CD4-positive, alpha-beta T cell (primary cell): Measurements from ENCODE around the gene CDC6. TPM values are rescaled to one million over a fixed set of nuclear protein-coding genes. Genes with fewer than 3 reads are reported as not detected.

Source experiments
- ATAC-seq: fragments of 200-7000 bp; cut with Tn5 transposase; one replicate; pipeline ENCODE4 v1.10.0; 2022; ENCODE audit warnings: mild to moderate bottlenecking; ENCODE audit not compliant: poor library complexity
- CTCF ChIA-PET: fragments of 350-600 bp; sonication (Branson Sonifier 250); formaldehyde crosslinking; loops from one replicate; lab custom pipeline; 2021; ENCODE audit warnings: antibody characterized with exemption, inconsistent platforms; lab: Charles Lee
- POLR2A ChIA-PET: fragments of 350-600 bp; sonication (Branson Sonifier 250); formaldehyde crosslinking; loops from one replicate; lab custom pipeline; 2021; ENCODE audit warnings: antibody characterized with exemption, inconsistent platforms; lab: Charles Lee
- DNase-seq, 14 experiments: peaks; one replicate each; pipeline ENCODE4 v3.0.0-alpha.2; 2013 to 2020; ENCODE audit warnings: mixed read lengths in 2 of 14
- H3K27ac ChIP-seq, 2 donors: one replicate each; pipeline versions ENCODE4 v1.5.1 to v1.7.0; 2013; ENCODE audit warnings: low read length in 2 of 2, low read depth in 1 of 2, mild to moderate bottlenecking in 1 of 2
- H3K27me3 ChIP-seq, 2 experiments: 1 replicate in 1 of 2; 2 replicates in 1 of 2; pipeline versions ENCODE4 v1.6.1 to v1.7.0; 2013; ENCODE audit warnings: low read length in 2 of 2, control low read depth in 1 of 2, mild to moderate bottlenecking in 1 of 2, moderate library complexity in 1 of 2; ENCODE audit not compliant: insufficient read depth in 2 of 2, control insufficient read depth in 1 of 2
- H3K36me3 ChIP-seq: one replicate; pipeline ENCODE4 v1.6.1; 2013; ENCODE audit warnings: low read length, control low read depth; ENCODE audit not compliant: insufficient read depth
- H3K4me1 ChIP-seq: one replicate; pipeline ENCODE4 v1.6.1; 2013; ENCODE audit warnings: low read length, control low read depth; ENCODE audit not compliant: insufficient read depth
- H3K4me3 ChIP-seq: one replicate; pipeline ENCODE4 v1.5.1; 2013; ENCODE audit warnings: mild to moderate bottlenecking, low read length, moderate library complexity
- H3K9me3 ChIP-seq, 2 experiments: 1 replicate in 1 of 2; 2 replicates in 1 of 2; pipeline versions ENCODE4 v1.6.1 to v1.7.0; 2013; ENCODE audit warnings: low read length in 2 of 2, mild to moderate bottlenecking in 2 of 2, control low read depth in 1 of 2, moderate library complexity in 1 of 2; ENCODE audit not compliant: control insufficient read depth in 1 of 2, insufficient read depth in 1 of 2
- H3K27ac Mint-ChIP-seq: one replicate; pipeline ENCODE4 v1.8.0; 2020; ENCODE audit warnings: mixed read lengths
- H3K27me3 Mint-ChIP-seq: one replicate; pipeline ENCODE4 v1.8.0; 2021; ENCODE audit warnings: mixed read lengths
- H3K36me3 Mint-ChIP-seq: one replicate; pipeline ENCODE4 v1.8.0; 2021; ENCODE audit warnings: low read depth, mixed read lengths
- H3K4me1 Mint-ChIP-seq: one replicate; pipeline ENCODE4 v1.8.0; 2021; ENCODE audit warnings: low read depth, mixed read lengths
- H3K4me3 Mint-ChIP-seq: one replicate; pipeline ENCODE4 v1.8.0; 2020; ENCODE audit warnings: mild to moderate bottlenecking, mixed read lengths
- H3K9me3 Mint-ChIP-seq: one replicate; pipeline ENCODE4 v1.8.0; 2020; ENCODE audit warnings: mixed read lengths
- intact Hi-C, 2 experiments: fragments of 100-400 bp; cut with DNase I in 1 of 2; cut with micrococcal nuclease in 1 of 2; formaldehyde crosslinking; loops; one replicate each; pipeline versions ENCODE4 v1.15.1 to v1.9.0; 2023 to 2025; cut with DNase I, micrococcal nuclease
- total RNA-seq, 174 experiments: library from RNA in 2 of 174; stranded (reverse) in 2 of 174; gene quantifications; one replicate each; pipeline ENCODE4 v1.2.3 and lab custom pipeline; 2021 to 2026
- TF ChIP-seq, protein P1 (sequence below): fragments of 200-600 bp; IDR thresholded peaks from one replicate; pipeline ENCODE4 v1.8.0; 2022; ENCODE audit warnings: antibody characterized with exemption, mild to moderate bottlenecking

The CDC6 gene
- total RNA-seq, 2 experiments from 2014 or later = 1.0 to 1.8 TPM

DNA sequence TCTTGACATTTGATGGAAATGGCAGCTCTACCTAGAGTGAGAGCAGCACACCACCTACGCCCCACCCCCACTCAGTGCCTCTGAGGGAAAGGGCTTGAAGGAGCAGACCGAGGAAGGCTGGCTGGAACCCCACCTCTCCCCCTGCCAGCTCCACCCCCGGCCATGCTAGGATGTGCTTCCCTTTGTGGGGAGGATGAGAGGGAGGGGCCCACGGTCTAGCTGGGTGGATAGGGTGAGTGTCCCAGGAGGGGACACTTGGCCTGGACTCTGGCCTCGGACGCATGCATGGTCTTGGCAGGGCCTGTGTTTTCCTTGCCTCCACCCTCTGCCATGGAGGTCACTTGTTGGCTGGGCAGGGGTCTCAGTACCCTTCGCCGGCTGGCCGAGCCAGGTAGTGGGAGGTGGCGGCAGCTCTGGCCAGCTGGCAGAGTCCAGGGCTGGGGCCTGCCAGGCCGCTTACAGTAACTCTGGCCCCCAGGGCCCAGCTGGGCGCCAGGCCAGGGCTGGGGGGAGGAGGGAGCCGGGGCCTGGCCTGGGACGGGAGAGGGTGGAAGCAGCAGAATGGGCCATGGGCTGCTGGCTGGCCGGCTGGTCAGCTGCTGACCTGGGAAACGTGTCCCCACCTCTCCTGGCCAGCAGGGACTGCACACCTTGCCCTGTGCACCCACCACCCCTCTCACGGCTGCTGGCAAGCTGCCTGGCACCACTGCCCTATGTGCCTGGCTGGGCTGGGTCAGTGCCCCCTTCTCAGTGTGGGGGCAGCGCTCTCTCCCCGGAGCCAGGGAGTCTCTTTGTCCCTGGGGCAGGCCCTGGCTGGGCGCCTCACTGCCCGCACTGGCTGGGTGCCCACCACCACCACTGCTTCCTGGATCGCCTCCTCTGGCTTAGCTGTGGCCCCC is 44.3 kb downstream of the CDC6 start:
- no peaks in the 10 kb centered on the region for H3K9me3 Mint-ChIP-seq
- DNase-seq = peak in 1 of 14 experiments; percentile 32
- H3K9me3 ChIP-seq = no peaks in the 10 kb centered on the region
- peaks cover 88% of the 10 kb centered on the region for H3K4me1 ChIP-seq
- ChIA-PET CTCF (interaction anchor here (1.0 kb wide), 1 partner anchor 9 kb away, joined by 3 read pairs; no protein-coding TSS in a partner anchor), POLR2A (interaction anchor here (1.5 to 2.8 kb wide), 3 partner anchors 9 to 12 kb away, joined by 12 to 16 read pairs (median 13); no protein-coding TSS in a partner anchor)
- H3K27ac Mint-ChIP-seq = peak overlapping the region; percentile 93
- peaks cover 33% of the 10 kb centered on the region for H3K36me3 ChIP-seq
- H3K4me1 Mint-ChIP-seq = peaks cover 79% of the 10 kb centered on the region
- no peak overlapping the region for H3K4me3 ChIP-seq
- H3K27me3 Mint-ChIP-seq = no peaks in the 10 kb centered on the region
- peaks cover 46% of the 10 kb centered on the region for H3K36me3 Mint-ChIP-seq
- intact Hi-C loops = no loop called here
- peak overlapping the region in 1 of 2 donors; percentile 15 for H3K27ac ChIP-seq
- ATAC-seq = no peak
- TF ChIP-seq, protein P1, sequence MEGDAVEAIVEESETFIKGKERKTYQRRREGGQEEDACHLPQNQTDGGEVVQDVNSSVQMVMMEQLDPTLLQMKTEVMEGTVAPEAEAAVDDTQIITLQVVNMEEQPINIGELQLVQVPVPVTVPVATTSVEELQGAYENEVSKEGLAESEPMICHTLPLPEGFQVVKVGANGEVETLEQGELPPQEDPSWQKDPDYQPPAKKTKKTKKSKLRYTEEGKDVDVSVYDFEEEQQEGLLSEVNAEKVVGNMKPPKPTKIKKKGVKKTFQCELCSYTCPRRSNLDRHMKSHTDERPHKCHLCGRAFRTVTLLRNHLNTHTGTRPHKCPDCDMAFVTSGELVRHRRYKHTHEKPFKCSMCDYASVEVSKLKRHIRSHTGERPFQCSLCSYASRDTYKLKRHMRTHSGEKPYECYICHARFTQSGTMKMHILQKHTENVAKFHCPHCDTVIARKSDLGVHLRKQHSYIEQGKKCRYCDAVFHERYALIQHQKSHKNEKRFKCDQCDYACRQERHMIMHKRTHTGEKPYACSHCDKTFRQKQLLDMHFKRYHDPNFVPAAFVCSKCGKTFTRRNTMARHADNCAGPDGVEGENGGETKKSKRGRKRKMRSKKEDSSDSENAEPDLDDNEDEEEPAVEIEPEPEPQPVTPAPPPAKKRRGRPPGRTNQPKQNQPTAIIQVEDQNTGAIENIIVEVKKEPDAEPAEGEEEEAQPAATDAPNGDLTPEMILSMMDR = no peak
- peak overlapping the region; percentile 51 for H3K4me3 Mint-ChIP-seq
- no peaks in the 10 kb centered on the region for H3K27me3 ChIP-seq

DNA sequence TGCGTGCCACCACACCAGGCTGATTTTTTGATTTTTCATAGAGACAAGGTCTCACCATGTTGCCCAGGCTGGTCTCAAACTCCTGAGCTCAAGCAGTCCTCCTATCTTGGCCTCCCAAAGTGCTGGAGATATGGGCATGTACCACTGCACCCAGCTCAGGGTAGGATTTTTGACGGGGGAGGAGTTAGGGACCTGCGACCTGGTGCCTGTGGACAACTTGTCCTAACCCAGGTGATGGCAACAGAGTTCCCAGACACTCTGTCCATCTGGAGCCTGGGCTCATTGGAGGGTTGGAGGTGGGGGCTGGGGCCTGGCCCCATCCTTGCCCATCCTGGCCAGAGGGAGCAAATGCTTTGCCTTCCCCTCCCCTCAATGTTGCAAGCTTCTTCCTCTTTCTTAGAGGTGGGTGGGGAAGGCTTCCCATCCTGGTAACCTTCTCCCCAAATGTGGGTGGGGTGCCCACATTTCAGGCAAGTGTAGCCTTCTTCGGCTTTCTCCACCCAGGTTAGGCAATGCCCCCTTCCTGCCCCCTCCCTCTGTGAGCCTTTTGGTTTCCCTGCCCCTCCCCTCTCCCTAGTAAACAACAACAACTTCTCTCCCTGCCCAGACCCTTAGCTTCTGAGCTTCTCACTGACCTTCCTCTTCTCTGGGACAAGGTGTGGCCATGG is 46.2 kb downstream of the CDC6 start:
- H3K27ac Mint-ChIP-seq = peak overlapping the region; percentile 85
- H3K9me3 Mint-ChIP-seq = no peaks in the 10 kb centered on the region
- no peaks in the 10 kb centered on the region for H3K27me3 Mint-ChIP-seq
- peaks cover 89% of the 10 kb centered on the region for H3K4me1 ChIP-seq
- no peaks in the 10 kb centered on the region for H3K9me3 ChIP-seq
- intact Hi-C loops = no loop called here
- H3K4me3 ChIP-seq = no peak overlapping the region
- ChIA-PET POLR2A (interaction anchor here (1.1 to 3.0 kb wide), 2 partner anchors 12 to 14 kb away, joined by 3 to 18 read pairs; no protein-coding TSS in a partner anchor), CTCF (interaction anchor here (0.9 to 1.0 kb wide), 2 partner anchors 16 to 20 kb away, joined by 3 read pairs; no protein-coding TSS in a partner anchor)
- H3K27me3 ChIP-seq = no peaks in the 10 kb centered on the region
- TF ChIP-seq, protein P1 = no peak
- ATAC-seq (no peak), DNase-seq (peak in 1 of 14 experiments; percentile 21)
- peaks cover 73% of the 10 kb centered on the region for H3K4me1 Mint-ChIP-seq
- peak overlapping the region in 1 of 2 donors; percentile 52 for H3K27ac ChIP-seq
- peak overlapping the region; percentile 65 for H3K4me3 Mint-ChIP-seq
- peaks cover 54% of the 10 kb centered on the region for H3K36me3 Mint-ChIP-seq
- peaks cover 33% of the 10 kb centered on the region for H3K36me3 ChIP-seq

DNA sequence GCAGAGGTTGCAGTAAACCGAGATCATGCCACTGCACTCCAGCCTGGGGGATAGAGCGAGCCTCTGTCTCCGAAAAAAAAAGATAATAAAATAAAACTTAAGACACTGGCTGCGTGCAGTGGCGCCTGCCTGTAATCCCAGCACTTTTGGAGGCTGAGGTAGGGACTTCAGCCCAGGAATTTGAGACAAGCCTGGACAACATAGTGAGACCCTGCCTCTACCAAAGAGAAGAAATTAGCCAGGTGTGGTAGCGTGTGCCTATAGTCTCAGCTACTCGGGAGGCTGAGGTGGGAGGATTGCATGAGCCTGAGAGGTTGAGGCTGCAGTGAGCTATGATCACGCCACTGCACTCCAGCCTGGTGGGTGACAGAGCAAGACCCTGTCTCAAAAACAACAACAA is 47.9 kb downstream of the CDC6 start:
- Histone ChIP-seq H3K27me3 (no peaks in the 10 kb centered on the region), H3K4me3 (no peak overlapping the region), H3K4me1 (peaks cover 83% of the 10 kb centered on the region), H3K36me3 (peaks cover 44% of the 10 kb centered on the region), H3K9me3 (no peaks in the 10 kb centered on the region), H3K27ac (no peak overlapping the region)
- H3K4me1 Mint-ChIP-seq = peaks cover 74% of the 10 kb centered on the region
- TF ChIP-seq, protein P1 = no peak
- H3K27me3 Mint-ChIP-seq = no peaks in the 10 kb centered on the region
- H3K9me3 Mint-ChIP-seq = no peaks in the 10 kb centered on the region
- H3K4me3 Mint-ChIP-seq = no peak overlapping the region
- H3K27ac Mint-ChIP-seq = peak overlapping the region; percentile 85
- POLR2A ChIA-PET = interaction anchor here (0.6 to 3.0 kb wide), 3 partner anchors 10 to 130 kb away, joined by 3 to 18 read pairs (median 4); no protein-coding TSS in a partner anchor
- peaks cover 58% of the 10 kb centered on the region for H3K36me3 Mint-ChIP-seq
- DNase-seq (no peak), ATAC-seq (no peak)
- CTCF ChIA-PET = no interaction called here
- intact Hi-C loops = no loop called here
